GM12891 (cell line): Measurements from ENCODE around the gene ZBTB42.

ENCODE experiments used
- PAX5 ChIP-seq: IDR thresholded peaks from 2 replicates; pipeline ENCODE4 v1.6.1; 2011; ENCODE audit warnings: low read length, moderate library complexity, mild to moderate bottlenecking; ENCODE audit not compliant: insufficient read depth, severe bottlenecking
- POLR2A ChIP-seq: IDR thresholded peaks from 2 replicates; pipeline ENCODE4 v1.6.1; 2011; ENCODE audit warnings: low read depth, low read length, control low read depth
- POLR2AphosphoS5 ChIP-seq: IDR thresholded peaks from 2 replicates; pipeline ENCODE4 v1.6.1; 2011; ENCODE audit warnings: low read depth, low read length, control low read depth
- TAF1 ChIP-seq: IDR thresholded peaks from 2 replicates; pipeline ENCODE4 v1.6.1; 2011; ENCODE audit warnings: low read depth, low read length, control low read depth

GRCh38 chr14:104820669-104821228, 19.8 kb downstream of the ZBTB42 start:
- no peak for TF ChIP-seq PAX5
- TF ChIP-seq POLR2A, result no peak
- TF ChIP-seq TAF1, result no peak
- TF ChIP-seq POLR2AphosphoS5, result no peak
